OCI-LY1 (cell line): ENCODE measurements around the gene HBB.

Experiments used
- EZH2 ChIP-seq: fragments of 200-600 bp; sonication (generic), shearing (Covaris generic); IDR thresholded peaks from 2 replicates; pipeline ENCODE4 v1.8.0; 2017; ENCODE audit warnings: borderline replicate concordance, mixed run types, mild to moderate bottlenecking, antibody characterized with exemption, low read length, moderate library complexity, mixed read lengths
- TF ChIP-seq, protein P1 (sequence below): fragments of 200-600 bp; sonication (generic), shearing (Covaris generic); IDR thresholded peaks from 2 replicates; pipeline ENCODE4 v1.5.1; 2017; ENCODE audit warnings: mild to moderate bottlenecking, antibody characterized with exemption, low read length, moderate library complexity, mixed read lengths

GRCh38 chr11:5275369-5276110 is 48.7 kb upstream of the HBB start:
- TF ChIP-seq, protein P1, sequence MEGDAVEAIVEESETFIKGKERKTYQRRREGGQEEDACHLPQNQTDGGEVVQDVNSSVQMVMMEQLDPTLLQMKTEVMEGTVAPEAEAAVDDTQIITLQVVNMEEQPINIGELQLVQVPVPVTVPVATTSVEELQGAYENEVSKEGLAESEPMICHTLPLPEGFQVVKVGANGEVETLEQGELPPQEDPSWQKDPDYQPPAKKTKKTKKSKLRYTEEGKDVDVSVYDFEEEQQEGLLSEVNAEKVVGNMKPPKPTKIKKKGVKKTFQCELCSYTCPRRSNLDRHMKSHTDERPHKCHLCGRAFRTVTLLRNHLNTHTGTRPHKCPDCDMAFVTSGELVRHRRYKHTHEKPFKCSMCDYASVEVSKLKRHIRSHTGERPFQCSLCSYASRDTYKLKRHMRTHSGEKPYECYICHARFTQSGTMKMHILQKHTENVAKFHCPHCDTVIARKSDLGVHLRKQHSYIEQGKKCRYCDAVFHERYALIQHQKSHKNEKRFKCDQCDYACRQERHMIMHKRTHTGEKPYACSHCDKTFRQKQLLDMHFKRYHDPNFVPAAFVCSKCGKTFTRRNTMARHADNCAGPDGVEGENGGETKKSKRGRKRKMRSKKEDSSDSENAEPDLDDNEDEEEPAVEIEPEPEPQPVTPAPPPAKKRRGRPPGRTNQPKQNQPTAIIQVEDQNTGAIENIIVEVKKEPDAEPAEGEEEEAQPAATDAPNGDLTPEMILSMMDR: no peak
- no peak for TF ChIP-seq EZH2
